HCT116 (cell line): ENCODE measurements around the gene SLC25A21.

Experiments
- CEBPB ChIP-seq: IDR thresholded peaks from 2 replicates; pipeline ENCODE4 v1.6.1; 2012; ENCODE audit warnings: low read depth
- JUND ChIP-seq: IDR thresholded peaks from 2 replicates; pipeline ENCODE4 v1.6.1; 2012
- POLR2AphosphoS5 ChIP-seq: IDR thresholded peaks from 2 replicates; pipeline ENCODE4 v1.6.1; 2011; ENCODE audit warnings: mild to moderate bottlenecking, low read depth, low read length, moderate library complexity
- TF ChIP-seq, protein P1 (sequence below): IDR thresholded peaks from 2 replicates; pipeline ENCODE4 v1.6.1; 2012
- TF ChIP-seq, protein P2 (sequence below), 3 experiments: fragments of 200-600 bp in 1 of 3; sonication (generic) in 1 of 3; IDR thresholded peaks in 2 of 3; conservative IDR thresholded peaks in 1 of 3; 2 replicates each; pipeline ENCODE4 v1.5.1; 2012 to 2017; ENCODE audit warnings: low read depth in 2 of 3, low read length in 2 of 3, antibody characterized with exemption in 1 of 3, borderline replicate concordance in 1 of 3, control low read depth in 1 of 3, mild to moderate bottlenecking in 1 of 3, mixed read lengths in 1 of 3, mixed run types in 1 of 3, moderate library complexity in 1 of 3; ENCODE audit not compliant: insufficient read depth in 1 of 3

DNA sequence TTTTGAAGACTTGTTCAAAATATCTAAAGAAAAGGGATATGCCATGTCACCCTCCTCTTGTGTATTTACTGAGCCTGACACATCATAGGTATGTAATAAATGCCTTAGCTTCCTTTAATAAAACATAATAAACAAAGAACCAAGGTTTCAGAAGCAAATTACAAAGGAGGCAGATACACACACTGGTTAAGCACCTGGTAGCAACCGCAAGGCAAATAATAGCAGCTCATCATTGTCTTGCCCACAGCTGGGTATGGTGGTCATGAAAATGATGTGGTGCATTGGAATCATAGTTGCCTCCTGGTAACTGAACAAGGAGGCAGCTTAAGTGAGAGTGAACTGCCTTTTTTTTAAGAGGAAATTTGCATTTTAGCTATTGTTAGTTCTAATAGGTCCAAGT lies 471.8 kb downstream of the SLC25A21 start:
- TF ChIP-seq, protein P1, sequence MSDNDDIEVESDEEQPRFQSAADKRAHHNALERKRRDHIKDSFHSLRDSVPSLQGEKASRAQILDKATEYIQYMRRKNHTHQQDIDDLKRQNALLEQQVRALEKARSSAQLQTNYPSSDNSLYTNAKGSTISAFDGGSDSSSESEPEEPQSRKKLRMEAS: no peak
- TF ChIP-seq, protein P2, sequence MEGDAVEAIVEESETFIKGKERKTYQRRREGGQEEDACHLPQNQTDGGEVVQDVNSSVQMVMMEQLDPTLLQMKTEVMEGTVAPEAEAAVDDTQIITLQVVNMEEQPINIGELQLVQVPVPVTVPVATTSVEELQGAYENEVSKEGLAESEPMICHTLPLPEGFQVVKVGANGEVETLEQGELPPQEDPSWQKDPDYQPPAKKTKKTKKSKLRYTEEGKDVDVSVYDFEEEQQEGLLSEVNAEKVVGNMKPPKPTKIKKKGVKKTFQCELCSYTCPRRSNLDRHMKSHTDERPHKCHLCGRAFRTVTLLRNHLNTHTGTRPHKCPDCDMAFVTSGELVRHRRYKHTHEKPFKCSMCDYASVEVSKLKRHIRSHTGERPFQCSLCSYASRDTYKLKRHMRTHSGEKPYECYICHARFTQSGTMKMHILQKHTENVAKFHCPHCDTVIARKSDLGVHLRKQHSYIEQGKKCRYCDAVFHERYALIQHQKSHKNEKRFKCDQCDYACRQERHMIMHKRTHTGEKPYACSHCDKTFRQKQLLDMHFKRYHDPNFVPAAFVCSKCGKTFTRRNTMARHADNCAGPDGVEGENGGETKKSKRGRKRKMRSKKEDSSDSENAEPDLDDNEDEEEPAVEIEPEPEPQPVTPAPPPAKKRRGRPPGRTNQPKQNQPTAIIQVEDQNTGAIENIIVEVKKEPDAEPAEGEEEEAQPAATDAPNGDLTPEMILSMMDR (IDR thresholded peaks at IDR 0.05 in 2 of 3, conservative IDR thresholded peaks at IDR 0.05 in 1 of 3; ENCODE audit: borderline replicate concordance in 1 of 3, insufficient read depth in 1 of 3, low read depth in 2 of 3, low read length in 2 of 3): no peak
- TF ChIP-seq POLR2AphosphoS5: no peak
- TF ChIP-seq JUND: no peak
- TF ChIP-seq CEBPB: no peak
